ENCODE measurements around the gene EPHA7.

The EPHA7 gene

DNA sequence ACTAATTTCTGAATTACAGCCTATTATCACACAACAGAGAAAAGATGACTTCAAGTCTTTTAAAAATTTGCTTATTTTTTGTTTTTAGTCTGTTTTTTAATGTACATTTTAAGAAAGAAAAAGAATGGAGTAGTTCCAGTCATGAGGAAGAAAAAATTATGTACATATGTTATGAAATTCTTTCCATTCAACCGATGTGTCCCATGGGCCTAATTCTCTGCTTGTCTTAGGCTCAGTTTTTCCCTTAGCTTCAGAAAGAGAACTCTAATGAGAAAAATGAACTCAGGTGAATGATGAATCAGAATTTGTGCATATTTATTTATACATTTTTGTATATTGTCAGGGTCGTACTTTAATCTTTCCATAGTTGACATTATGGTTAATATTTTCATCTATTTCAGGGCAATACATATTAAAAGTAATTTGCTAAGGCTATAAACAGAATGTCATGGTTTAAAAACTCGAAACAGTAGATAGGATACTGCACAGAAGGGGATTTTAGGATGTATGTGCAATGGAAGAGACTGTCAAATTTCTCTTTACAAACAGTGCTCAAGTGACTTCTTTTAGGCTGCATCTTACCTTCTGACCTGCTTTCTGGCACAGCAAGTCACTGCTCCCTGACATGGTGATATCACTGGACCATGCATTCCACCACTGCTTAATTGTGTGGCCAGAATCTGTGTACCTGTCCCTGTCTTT is 153.1 kb downstream of the EPHA7 start:
- TF ChIP-seq, protein P1, sequence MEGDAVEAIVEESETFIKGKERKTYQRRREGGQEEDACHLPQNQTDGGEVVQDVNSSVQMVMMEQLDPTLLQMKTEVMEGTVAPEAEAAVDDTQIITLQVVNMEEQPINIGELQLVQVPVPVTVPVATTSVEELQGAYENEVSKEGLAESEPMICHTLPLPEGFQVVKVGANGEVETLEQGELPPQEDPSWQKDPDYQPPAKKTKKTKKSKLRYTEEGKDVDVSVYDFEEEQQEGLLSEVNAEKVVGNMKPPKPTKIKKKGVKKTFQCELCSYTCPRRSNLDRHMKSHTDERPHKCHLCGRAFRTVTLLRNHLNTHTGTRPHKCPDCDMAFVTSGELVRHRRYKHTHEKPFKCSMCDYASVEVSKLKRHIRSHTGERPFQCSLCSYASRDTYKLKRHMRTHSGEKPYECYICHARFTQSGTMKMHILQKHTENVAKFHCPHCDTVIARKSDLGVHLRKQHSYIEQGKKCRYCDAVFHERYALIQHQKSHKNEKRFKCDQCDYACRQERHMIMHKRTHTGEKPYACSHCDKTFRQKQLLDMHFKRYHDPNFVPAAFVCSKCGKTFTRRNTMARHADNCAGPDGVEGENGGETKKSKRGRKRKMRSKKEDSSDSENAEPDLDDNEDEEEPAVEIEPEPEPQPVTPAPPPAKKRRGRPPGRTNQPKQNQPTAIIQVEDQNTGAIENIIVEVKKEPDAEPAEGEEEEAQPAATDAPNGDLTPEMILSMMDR (IDR thresholded peaks at IDR 0.05; ENCODE audit: insufficient read depth, missing control alignments), result no peak
- DNase-seq (ENCODE audit: insufficient read length, low spot score) (no peak), FAIRE-seq (no peak)

DNA sequence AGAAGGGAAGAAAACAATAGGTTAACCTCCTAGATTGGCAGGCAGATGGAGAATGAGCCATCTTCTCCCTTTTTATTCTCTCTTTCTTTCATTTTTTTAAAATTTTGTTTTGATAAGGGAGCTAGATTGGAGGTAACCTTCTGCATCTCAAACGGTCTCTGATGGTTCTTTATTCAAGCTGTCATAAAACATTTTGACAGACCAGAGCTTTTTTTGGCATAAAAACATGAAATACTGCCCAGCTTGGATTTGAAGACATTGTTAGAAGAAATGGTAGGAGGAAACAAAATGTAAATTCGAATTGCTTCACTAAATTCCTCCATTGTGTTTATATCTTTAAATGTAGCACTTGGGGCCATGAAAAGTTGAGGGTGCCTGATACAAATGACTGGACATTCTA is 158.5 kb downstream of the EPHA7 start:
- FAIRE-seq (no peak), DNase-seq (ENCODE audit: insufficient read length, low spot score) (no peak)
- TF ChIP-seq, protein P1 (IDR thresholded peaks at IDR 0.05; ENCODE audit: insufficient read depth, missing control alignments), result no peak

DNA sequence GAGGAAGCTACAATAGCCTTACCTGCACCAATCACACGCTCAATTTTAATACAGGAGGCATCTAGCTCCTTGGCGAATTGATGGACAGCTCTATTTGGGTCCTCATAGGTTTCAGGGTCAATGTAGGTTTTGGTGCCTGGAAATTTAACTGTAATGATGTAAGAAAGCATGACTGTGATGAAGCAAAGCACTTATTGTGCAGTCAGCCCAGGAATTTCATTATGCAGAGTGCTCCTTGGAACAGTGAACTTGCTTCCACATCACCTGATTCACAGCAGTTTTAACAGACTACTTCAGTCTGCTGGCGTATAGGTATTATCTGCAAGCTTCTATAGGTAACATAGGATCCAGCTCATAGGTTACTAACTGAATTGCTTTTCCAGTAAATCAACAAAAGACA is 160.0 kb downstream of the EPHA7 start:
- TF ChIP-seq, protein P1 (IDR thresholded peaks at IDR 0.05; ENCODE audit: insufficient read depth, missing control alignments), result no peak
- DNase-seq (ENCODE audit: insufficient read length, low spot score) (no peak), FAIRE-seq (no peak)

DNA sequence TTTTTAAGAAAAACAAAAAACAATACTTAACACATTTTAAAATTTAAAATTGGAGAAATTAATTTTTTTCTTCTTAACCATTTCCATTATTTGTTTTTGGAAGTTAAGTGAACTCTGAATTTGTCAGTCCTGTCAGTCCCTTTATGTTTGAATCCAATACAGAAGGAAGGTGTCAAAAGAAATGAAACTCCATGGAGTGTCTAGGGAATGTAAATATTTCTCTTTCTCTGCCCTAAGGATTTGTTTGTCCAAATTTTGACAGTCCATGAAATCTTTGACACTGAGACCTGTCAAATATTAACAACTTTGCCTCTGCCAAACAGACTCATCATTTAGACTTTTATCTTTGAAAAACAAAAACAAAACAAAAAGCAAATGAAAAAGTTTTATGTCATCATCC is 166.4 kb downstream of the EPHA7 start:
- TF ChIP-seq, protein P1 (IDR thresholded peaks at IDR 0.05; ENCODE audit: insufficient read depth, missing control alignments), result no peak
- FAIRE-seq, result no peak
- DNase-seq (ENCODE audit: insufficient read length, low spot score), result no peak

DNA sequence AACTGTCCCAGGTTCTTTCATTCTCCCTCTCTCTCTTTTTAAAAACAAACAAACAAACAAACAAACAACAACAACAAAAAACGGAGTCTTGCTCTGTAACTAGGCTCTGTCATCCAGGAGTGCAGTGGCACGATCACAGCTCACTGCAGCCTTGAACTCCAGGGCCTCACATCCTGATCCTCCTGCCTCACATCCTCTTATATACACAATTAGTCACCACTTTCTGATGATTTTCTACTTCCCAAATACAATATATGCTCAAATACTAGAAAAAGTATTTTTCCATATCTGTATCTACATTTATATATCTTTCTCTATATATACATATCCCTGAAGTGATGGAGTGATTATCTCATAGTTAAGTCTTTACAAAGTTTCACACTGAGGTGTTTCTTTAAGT is 170.7 kb downstream of the EPHA7 start:
- DNase-seq (ENCODE audit: insufficient read length, low spot score) (no peak), FAIRE-seq (no peak)
- TF ChIP-seq, protein P1 (IDR thresholded peaks at IDR 0.05; ENCODE audit: insufficient read depth, missing control alignments), result no peak

DNA sequence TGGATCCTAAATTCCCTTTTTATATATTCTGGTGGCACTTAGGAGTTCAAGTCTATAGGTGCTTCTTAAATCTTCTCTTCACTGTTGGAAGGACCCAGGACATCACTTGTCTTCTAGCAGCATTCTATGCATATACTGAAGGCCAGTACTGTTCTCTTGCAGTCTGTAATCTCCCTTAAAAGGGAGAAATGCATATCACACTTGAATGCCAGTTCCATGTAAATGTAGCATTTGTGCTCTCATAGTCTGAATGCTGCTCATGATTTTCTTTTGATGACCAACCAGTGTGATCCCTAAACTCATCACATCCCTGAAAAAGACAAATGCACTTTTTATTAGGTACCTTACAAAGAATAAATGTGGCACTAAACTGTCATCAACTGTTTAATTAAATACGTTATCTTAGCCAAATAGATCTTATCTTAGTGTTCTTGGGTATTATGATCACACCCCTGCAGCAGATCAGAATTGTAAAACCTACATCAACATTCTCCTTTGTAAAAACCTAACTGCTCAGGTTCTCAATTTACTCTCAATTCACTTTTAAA is 176.1 kb downstream of the EPHA7 start:
- FAIRE-seq, result no peak
- TF ChIP-seq, protein P1 (IDR thresholded peaks at IDR 0.05; ENCODE audit: insufficient read depth, missing control alignments), result no peak
- no peak for DNase-seq (ENCODE audit: insufficient read length, low spot score)

DNA sequence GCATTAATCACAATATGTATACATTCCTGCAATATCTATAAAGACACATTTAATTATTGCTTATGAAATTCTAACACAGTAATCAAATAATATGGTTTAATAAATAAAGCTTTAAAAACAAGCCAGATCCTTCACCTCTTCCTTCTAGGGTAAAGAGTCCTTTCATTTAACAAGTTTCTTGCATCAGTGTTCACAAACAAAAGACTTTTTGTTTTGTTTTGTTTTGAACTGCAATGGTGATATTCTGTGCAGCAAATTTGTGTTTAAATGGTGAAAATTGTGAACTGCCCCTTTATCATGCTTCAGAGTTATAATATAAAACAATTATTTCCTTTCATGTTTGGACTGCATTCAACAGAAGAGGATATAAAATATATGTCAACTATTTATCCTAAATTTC is 177.3 kb downstream of the EPHA7 start:
- no peak for DNase-seq (ENCODE audit: insufficient read length, low spot score)
- FAIRE-seq, result no peak
- TF ChIP-seq, protein P1 (IDR thresholded peaks at IDR 0.05; ENCODE audit: insufficient read depth, missing control alignments), result no peak

Measured in D721Med (cell line).